ENCODE data around the gene MFSD2A.
"Not testable (repeated sequence)": the region's sequence is repeated elsewhere in the genome, so short reads cannot be mapped to it uniquely, and the experiment has no call there.

MFSD2A gene

GRCh38 chr1:39996396-39997004 is 41.6 kb downstream of the MFSD2A start:
- no peak for DNase-seq (ENCODE audit: insufficient read length, low spot score)
- no peak for FAIRE-seq

GRCh38 chr1:40001456-40001855 is 46.5 kb downstream of the MFSD2A start:
- FAIRE-seq (no peak), DNase-seq (ENCODE audit: insufficient read length, low spot score) (no peak)

GRCh38 chr1:40003156-40004093 is 48.5 kb downstream of the MFSD2A start:
- no peak for DNase-seq (ENCODE audit: insufficient read length, low spot score)
- no peak for FAIRE-seq

DNA sequence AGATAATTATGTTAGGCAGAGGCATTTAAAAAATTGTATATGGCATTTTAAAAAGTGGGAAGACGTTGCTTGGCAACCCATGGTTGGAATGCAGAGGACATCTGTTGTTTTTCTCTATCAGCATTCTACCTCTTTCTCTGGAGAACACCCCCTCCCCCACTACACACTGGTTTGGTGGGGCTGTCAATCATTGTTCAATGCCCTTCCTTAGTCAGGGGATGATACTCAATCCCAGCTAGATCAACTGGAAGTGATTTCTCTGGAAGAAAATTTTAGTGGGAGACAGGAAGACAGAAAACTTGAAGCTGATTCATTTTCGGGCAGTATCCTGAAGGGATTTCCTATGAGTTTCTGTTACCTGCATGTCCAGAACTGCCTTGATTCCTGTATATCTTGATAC is 49.9 kb downstream of the MFSD2A start:
- DNase-seq (ENCODE audit: insufficient read length, low spot score): no peak
- no peak for FAIRE-seq

GRCh38 chr1:40007481-40008034 is 52.6 kb downstream of the MFSD2A start:
- not testable (repeated sequence) for DNase-seq (ENCODE audit: insufficient read length, low spot score); FAIRE-seq

DNA sequence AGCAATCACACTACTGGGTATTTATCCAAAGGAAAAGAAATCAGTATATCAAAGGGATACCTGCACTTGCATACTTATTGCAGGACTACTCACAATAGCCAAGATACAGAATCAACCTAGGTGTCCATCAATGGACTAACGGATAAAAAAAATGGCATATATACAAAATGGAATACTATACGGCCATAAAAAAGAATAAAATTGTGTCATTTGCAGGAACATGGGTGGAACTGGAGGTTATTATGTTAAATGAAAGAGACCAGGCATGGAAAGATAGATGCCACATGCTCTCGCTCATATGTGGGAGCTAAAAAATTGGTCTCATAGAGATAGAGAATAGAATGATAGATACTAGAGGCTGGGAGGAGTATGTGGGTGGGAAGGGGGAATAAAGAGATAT is 56.3 kb downstream of the MFSD2A start:
- no peak for DNase-seq (ENCODE audit: insufficient read length, low spot score)
- no peak for FAIRE-seq

- no peak for DNase-seq (ENCODE audit: insufficient read length, low spot score)
- FAIRE-seq: no peak
Measured at GRCh38 chr1:40014253-40014706, 59.3 kb downstream of the MFSD2A start.

GRCh38 chr1:40014812-40015594 is 60.1 kb downstream of the MFSD2A start:
- DNase-seq (ENCODE audit: insufficient read length, low spot score) (peak; percentile 54), FAIRE-seq (no peak)

- DNase-seq (ENCODE audit: insufficient read length, low spot score) (no peak), FAIRE-seq (no peak)
Measured at GRCh38 chr1:40017951-40018575, 63.1 kb downstream of the MFSD2A start.

Data from HTR-8/SVneo (cell line).